ENCODE measurements around the gene DNAJC15. TPM values are rescaled to one million over a fixed set of nuclear protein-coding genes. Genes with fewer than 3 reads are reported as not detected.

The DNAJC15 gene
- total RNA-seq, 1 donor from 2014 or later, result 30.1 TPM

DNA sequence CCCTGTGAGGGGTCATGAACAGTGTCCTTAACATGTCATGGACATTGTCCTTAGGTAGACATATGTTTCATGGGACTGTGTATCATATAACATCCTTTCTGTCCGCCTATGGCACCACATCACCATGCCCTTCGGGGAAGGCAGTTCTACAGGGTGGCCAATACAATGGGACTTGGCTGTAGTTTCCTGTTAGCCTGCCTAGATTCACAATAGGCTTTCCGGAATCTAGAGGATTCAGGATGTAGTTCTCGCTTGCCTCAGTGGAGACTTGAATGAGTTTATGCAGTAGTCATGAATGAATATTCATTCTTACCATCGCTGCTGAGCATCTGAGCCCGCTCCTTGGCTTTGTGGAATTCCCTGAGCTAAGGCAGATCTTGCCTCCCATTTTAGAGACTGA lies 100.5 kb downstream of the DNAJC15 start:
- DNase-seq, result no peak
- no peak for TF ChIP-seq CTCF (IDR thresholded peaks at IDR 0.05; ENCODE audit: borderline replicate concordance)
- no peaks in the 10 kb centered on the region for H3K36me3 ChIP-seq
- intact Hi-C loops (cut with micrococcal nuclease), result no loop called here
- H3K27ac ChIP-seq (replicated peaks), result no peak overlapping the region
- no peak overlapping the region for H3K4me3 ChIP-seq
- H3K4me1 ChIP-seq, result peaks cover 20% of the 10 kb centered on the region
- no peaks in the 10 kb centered on the region for H3K9me3 ChIP-seq (replicated peaks)
- H3K27me3 ChIP-seq (ENCODE audit: low read depth), result no peaks in the 10 kb centered on the region

GRCh38 chr13:43124490-43124889 lies 101.1 kb downstream of the DNAJC15 start:
- Histone ChIP-seq H3K36me3 (no peaks in the 10 kb centered on the region), H3K27ac (replicated peaks) (no peak overlapping the region), H3K4me1 (peaks cover 20% of the 10 kb centered on the region), H3K9me3 (replicated peaks) (no peaks in the 10 kb centered on the region), H3K27me3 (ENCODE audit: low read depth) (no peaks in the 10 kb centered on the region), H3K4me3 (no peak overlapping the region)
- intact Hi-C loops (cut with micrococcal nuclease), result no loop called here
- no peak for TF ChIP-seq CTCF (IDR thresholded peaks at IDR 0.05; ENCODE audit: borderline replicate concordance)
- no peak for DNase-seq

- H3K27ac ChIP-seq (replicated peaks), result no peak overlapping the region
- TF ChIP-seq CTCF (IDR thresholded peaks at IDR 0.05; ENCODE audit: borderline replicate concordance), result no peak
- no peaks in the 10 kb centered on the region for H3K27me3 ChIP-seq (ENCODE audit: low read depth)
- intact Hi-C loops (cut with micrococcal nuclease), result no loop called here
- no peak for DNase-seq
- H3K9me3 ChIP-seq (replicated peaks), result no peaks in the 10 kb centered on the region
- peaks cover 20% of the 10 kb centered on the region for H3K4me1 ChIP-seq
- no peak overlapping the region for H3K4me3 ChIP-seq
- H3K36me3 ChIP-seq, result no peaks in the 10 kb centered on the region
These were observed 103.0 kb downstream of the DNAJC15 start for GRCh38 chr13:43126420-43126819.

- Histone ChIP-seq H3K36me3 (no peaks in the 10 kb centered on the region), H3K27me3 (ENCODE audit: low read depth) (no peaks in the 10 kb centered on the region), H3K4me1 (peaks cover 20% of the 10 kb centered on the region), H3K27ac (replicated peaks) (peak overlapping the region; percentile 62), H3K9me3 (replicated peaks) (no peaks in the 10 kb centered on the region), H3K4me3 (peak overlapping the region; percentile 6)
- no peak for DNase-seq
- no peak for TF ChIP-seq CTCF (IDR thresholded peaks at IDR 0.05; ENCODE audit: borderline replicate concordance)
- intact Hi-C loops (cut with micrococcal nuclease), result no loop called here
These were observed 103.9 kb downstream of the DNAJC15 start for GRCh38 chr13:43127103-43127798.

GRCh38 chr13:43127827-43128226 lies 104.4 kb downstream of the DNAJC15 start:
- Histone ChIP-seq H3K9me3 (replicated peaks) (no peaks in the 10 kb centered on the region), H3K4me1 (peaks cover 20% of the 10 kb centered on the region), H3K27me3 (ENCODE audit: low read depth) (no peaks in the 10 kb centered on the region), H3K4me3 (peak overlapping the region; percentile 6), H3K27ac (replicated peaks) (peak overlapping the region; percentile 62), H3K36me3 (no peaks in the 10 kb centered on the region)
- TF ChIP-seq CTCF (IDR thresholded peaks at IDR 0.05; ENCODE audit: borderline replicate concordance), result no peak
- intact Hi-C loops (cut with micrococcal nuclease), result no loop called here
- no peak for DNase-seq

All from left ventricle myocardium inferior (tissue), 1 donor.